Thyroid gland (tissue), 4 donors: ENCODE results near the gene CPA2. TPM values are rescaled to one million over a fixed set of nuclear protein-coding genes. Genes with fewer than 3 reads are reported as not detected.

Experiments used
- DNase-seq, 2 donors: peaks; one replicate each; pipeline ENCODE4 v3.0.0-alpha.2; 2019
- H3K27ac ChIP-seq, 3 donors: fragments of 200-600 bp; sonication (generic); 1 replicate in 2 of 3; 2 replicates in 1 of 3; pipeline ENCODE4 v1.5.1; 2016 to 2019; ENCODE audit warnings: mild to moderate bottlenecking in 1 of 3, moderate library complexity in 1 of 3
- H3K27me3 ChIP-seq: fragments of 200-600 bp; sonication (generic); one replicate; pipeline ENCODE4 v1.5.1; 2019
- H3K36me3 ChIP-seq, 2 donors: fragments of 200-600 bp; sonication (generic); one replicate each; pipeline ENCODE4 v1.5.1; 2016 to 2019
- H3K4me1 ChIP-seq, 2 donors: fragments of 200-600 bp; sonication (generic); one replicate each; pipeline ENCODE4 v1.5.1; 2017 to 2019
- H3K4me3 ChIP-seq, 3 donors: fragments of 200-600 bp; sonication (generic); replicated peaks in 1 of 3; 1 replicate in 2 of 3; 2 replicates in 1 of 3; pipeline ENCODE4 v1.5.1; 2016; ENCODE audit warnings: mild to moderate bottlenecking in 1 of 3
- H3K9me3 ChIP-seq: fragments of 200-600 bp; sonication (generic); one replicate; pipeline ENCODE4 v1.5.1; 2017
- POLR2A ChIP-seq, 2 donors: fragments of 450-650 bp; IDR thresholded peaks; one replicate each; pipeline ENCODE4 v1.6.1; 2017; ENCODE audit warnings: antibody characterized with exemption in 2 of 2, mild to moderate bottlenecking in 2 of 2, moderate library complexity in 1 of 2
- WGBS, 2 donors: methylation state at CpG; one replicate each; pipeline ENCODE4 v1.1.5; 2017; 5-methylcytosine and 5-hydroxymethylcytosine counted together
- intact Hi-C: fragments of 100-400 bp; cut with DNase I; formaldehyde crosslinking; loops from one replicate; pipeline ENCODE4 v1.15.1; 2023
- total RNA-seq, 4 donors: library from RNA; depleted of rRNA; stranded (reverse); fragments of >200 nt; gene quantifications; one replicate each; pipeline ENCODE4 v1.2.3, GENCODE V29; 2016
- TF ChIP-seq, protein P1 (sequence below), 6 experiments: fragments of 200-600 bp in 3 of 6; fragments of 450-650 bp in 3 of 6; sonication (generic) in 3 of 6; IDR thresholded peaks; one replicate each; pipeline ENCODE4 v1.5.1; 2016 to 2019; ENCODE audit warnings: antibody characterized with exemption in 6 of 6, mild to moderate bottlenecking in 2 of 6, inconsistent platforms in 1 of 6, moderate library complexity in 1 of 6

Gene CPA2
- total RNA-seq, 4 donors from 2014 or later, result not detected

DNA sequence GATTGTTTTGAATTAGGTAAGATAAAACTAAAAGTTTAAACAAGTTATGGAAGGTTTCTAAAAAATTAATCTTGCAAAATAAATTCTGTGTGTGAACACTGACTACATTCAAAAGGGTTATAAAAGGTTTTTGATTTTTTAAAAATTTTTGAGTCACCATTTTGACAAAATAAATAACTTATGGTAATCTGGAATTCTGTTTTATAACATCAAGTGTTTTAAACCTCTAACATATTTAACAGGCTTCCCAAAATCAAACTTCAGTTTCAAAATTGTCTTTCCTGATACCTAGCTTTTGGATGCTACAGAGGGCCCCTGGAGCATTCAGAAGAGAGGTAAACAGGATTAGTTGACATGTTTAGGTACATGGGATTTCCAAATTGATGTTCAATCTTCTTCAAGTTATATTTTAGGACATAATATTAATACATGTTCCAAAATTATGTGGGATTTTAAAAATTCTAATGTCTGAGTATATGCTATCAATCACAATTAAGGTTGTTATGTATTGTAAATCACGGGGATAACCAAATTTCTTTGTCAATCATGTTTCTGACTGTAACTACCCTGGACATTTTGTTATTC lies 8.1 kb upstream of the CPA2 start:
- TF ChIP-seq POLR2A (IDR thresholded peaks at IDR 0.05), result no peak
- TF ChIP-seq, protein P1, sequence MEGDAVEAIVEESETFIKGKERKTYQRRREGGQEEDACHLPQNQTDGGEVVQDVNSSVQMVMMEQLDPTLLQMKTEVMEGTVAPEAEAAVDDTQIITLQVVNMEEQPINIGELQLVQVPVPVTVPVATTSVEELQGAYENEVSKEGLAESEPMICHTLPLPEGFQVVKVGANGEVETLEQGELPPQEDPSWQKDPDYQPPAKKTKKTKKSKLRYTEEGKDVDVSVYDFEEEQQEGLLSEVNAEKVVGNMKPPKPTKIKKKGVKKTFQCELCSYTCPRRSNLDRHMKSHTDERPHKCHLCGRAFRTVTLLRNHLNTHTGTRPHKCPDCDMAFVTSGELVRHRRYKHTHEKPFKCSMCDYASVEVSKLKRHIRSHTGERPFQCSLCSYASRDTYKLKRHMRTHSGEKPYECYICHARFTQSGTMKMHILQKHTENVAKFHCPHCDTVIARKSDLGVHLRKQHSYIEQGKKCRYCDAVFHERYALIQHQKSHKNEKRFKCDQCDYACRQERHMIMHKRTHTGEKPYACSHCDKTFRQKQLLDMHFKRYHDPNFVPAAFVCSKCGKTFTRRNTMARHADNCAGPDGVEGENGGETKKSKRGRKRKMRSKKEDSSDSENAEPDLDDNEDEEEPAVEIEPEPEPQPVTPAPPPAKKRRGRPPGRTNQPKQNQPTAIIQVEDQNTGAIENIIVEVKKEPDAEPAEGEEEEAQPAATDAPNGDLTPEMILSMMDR (IDR thresholded peaks at IDR 0.05), result no peak
- DNase-seq, result no peak
- Histone ChIP-seq H3K27me3 (no peaks in the 10 kb centered on the region), H3K27ac (no peak overlapping the region), H3K9me3 (no peaks in the 10 kb centered on the region), H3K36me3 (no peaks in the 10 kb centered on the region), H3K4me1 (no peaks in the 10 kb centered on the region), H3K4me3 (no peak overlapping the region)
- 64 to 81% methylated on average over 1 of the region's 1 CpG for WGBS, 2 donors
- intact Hi-C loops, result no loop called here

GRCh38 chr7:130262448-130262847 lies 4.2 kb upstream of the CPA2 start:
- TF ChIP-seq POLR2A (IDR thresholded peaks at IDR 0.05), result no peak
- TF ChIP-seq, protein P1 (IDR thresholded peaks at IDR 0.05), result no peak
- intact Hi-C loops, result no loop called here
- Histone ChIP-seq H3K4me3 (no peak overlapping the region), H3K27me3 (no peaks in the 10 kb centered on the region), H3K9me3 (no peaks in the 10 kb centered on the region), H3K36me3 (no peaks in the 10 kb centered on the region), H3K27ac (no peak overlapping the region), H3K4me1 (no peaks in the 10 kb centered on the region)
- WGBS, 2 donors, result 51 to 63% methylated on average over 2 of the region's 2 CpGs
- DNase-seq, result no peak

DNA sequence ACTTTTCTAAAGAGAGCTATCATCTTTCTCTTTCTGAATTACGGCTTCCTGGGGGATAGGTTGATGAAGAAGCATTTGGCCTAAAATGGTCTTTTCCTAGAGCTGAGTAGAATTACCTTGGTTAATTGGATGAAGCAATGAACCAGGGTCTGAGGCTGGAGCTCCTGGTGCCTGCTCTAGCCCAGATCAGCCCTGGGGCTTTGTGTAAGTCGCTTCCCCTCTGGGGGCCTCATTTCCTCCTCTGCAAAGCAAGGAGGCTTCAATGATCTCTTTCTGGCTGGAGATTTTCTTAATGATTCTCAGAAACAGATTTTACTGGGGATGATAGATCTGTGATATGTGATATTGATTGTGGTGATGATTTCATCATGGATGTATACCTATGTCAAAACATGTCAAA lies 3.5 kb upstream of the CPA2 start:
- Histone ChIP-seq H3K4me1 (no peaks in the 10 kb centered on the region), H3K27ac (no peak overlapping the region), H3K27me3 (no peaks in the 10 kb centered on the region), H3K36me3 (no peaks in the 10 kb centered on the region), H3K9me3 (no peaks in the 10 kb centered on the region), H3K4me3 (no peak overlapping the region)
- DNase-seq, result no peak
- TF ChIP-seq, protein P1 (IDR thresholded peaks at IDR 0.05), result no peak
- TF ChIP-seq POLR2A (IDR thresholded peaks at IDR 0.05), result no peak
- WGBS, 2 donors, result 68 to 91% methylated on average over 2 of the region's 2 CpGs
- intact Hi-C loops, result no loop called here

GRCh38 chr7:130266961-130267321 lies 278 bp downstream of the CPA2 start:
- no peak for TF ChIP-seq POLR2A (IDR thresholded peaks at IDR 0.05)
- TF ChIP-seq, protein P1 (IDR thresholded peaks at IDR 0.05), result no peak
- intact Hi-C loops, result no loop called here

GRCh38 chr7:130268463-130269317 lies 2.0 kb downstream of the CPA2 start:
- no peak for DNase-seq
- H3K4me3 ChIP-seq, result no peak overlapping the region
- H3K27me3 ChIP-seq, result no peaks in the 10 kb centered on the region
- no peaks in the 10 kb centered on the region for H3K9me3 ChIP-seq
- no peak overlapping the region for H3K27ac ChIP-seq
- H3K36me3 ChIP-seq, result no peaks in the 10 kb centered on the region
- peaks cover 0 to 6% of the 10 kb centered on the region in 2 donors for H3K4me1 ChIP-seq
- 85 to 88% methylated on average over 6 of the region's 6 CpGs for WGBS, 2 donors
- TF ChIP-seq POLR2A (IDR thresholded peaks at IDR 0.05), result no peak
- TF ChIP-seq, protein P1 (IDR thresholded peaks at IDR 0.05), result no peak
- intact Hi-C loops, result no loop called here

More at GRCh38 chr7:130266961-130267321, 278 bp downstream of the CPA2 start:
- no peaks in the 10 kb centered on the region for H3K4me1 ChIP-seq
- no peak overlapping the region for H3K4me3 ChIP-seq
- no peaks in the 10 kb centered on the region for H3K36me3 ChIP-seq
- no peak overlapping the region for H3K27ac ChIP-seq
- no peaks in the 10 kb centered on the region for H3K9me3 ChIP-seq
- 88 to 96% methylated on average over 1 of the region's 1 CpG for WGBS, 2 donors
- no peak for DNase-seq
- H3K27me3 ChIP-seq, result no peaks in the 10 kb centered on the region
